Measurements from ENCODE around the gene OR4Q2.

DNA sequence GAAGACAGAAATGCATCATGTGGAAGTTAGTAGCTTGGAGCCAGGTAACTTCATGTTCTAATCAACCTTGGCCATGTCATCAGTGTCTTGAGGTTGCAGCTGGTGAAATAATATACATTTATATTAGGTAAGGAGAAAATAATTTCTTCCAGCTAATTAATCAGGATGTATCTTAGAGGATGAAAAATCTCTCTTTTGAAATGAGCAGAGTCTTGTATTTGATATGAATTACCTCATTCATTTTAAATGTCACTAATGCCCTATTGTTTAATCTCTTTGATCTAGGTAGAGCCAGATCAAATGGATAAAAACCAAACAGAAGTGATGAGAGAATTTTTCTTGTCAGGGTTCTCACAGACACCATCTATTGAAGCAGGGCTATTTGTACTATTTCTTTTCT is at the start of gene OR4Q2:
- TF ChIP-seq EP300 (IDR thresholded peaks at IDR 0.05) (no peak), POLR2A (IDR thresholded peaks at IDR 0.05) (no peak)

Data from tibial nerve (tissue), 3 donors.